DMS114 treated with DMSO at 0.1 percent for 48 hours (cell line): ENCODE results near the gene KRT10.
"Not testable (repeated sequence)": the region's sequence is repeated elsewhere in the genome, so short reads cannot be mapped to it uniquely, and the experiment has no call there.

Source experiments
- DNase-seq: peaks from one replicate; lab custom pipeline; 2025; ENCODE audit not compliant: unreplicated experiment; lab: John Stamatoyannopoulos, UW

Gene KRT10

GRCh38 chr17:40822132-40822812, at the start of gene KRT10:
TSS of gene KRT10 (minus strand) at chr17:40822614. CDS start at chr17:40822585, 29 bp downstream.
- no peak for DNase-seq

GRCh38 chr17:40871316-40871715, 48.9 kb upstream of the KRT10 start:
- no peak for DNase-seq

GRCh38 chr17:40870136-40870535, 47.7 kb upstream of the KRT10 start:
- no peak for DNase-seq

- DNase-seq, result no peak
Observed at GRCh38 chr17:40866838-40867237, 44.4 kb upstream of the KRT10 start, which contains the start of gene KRT12. TSS of gene KRT12 (minus strand) at chr17:40867223. CDS start at chr17:40867186, 37 bp downstream.

- no peak for DNase-seq
Observed at GRCh38 chr17:40864661-40865390, 42.4 kb upstream of the KRT10 start.

- no peak for DNase-seq
Observed at GRCh38 chr17:40862985-40863733, 40.7 kb upstream of the KRT10 start.

- DNase-seq, result no peak
Observed at GRCh38 chr17:40859536-40859935, 37.1 kb upstream of the KRT10 start.

- not testable (repeated sequence) for DNase-seq
Observed at GRCh38 chr17:40858667-40859066, 36.3 kb upstream of the KRT10 start.

- no peak for DNase-seq
Observed at GRCh38 chr17:40857535-40857934, 35.1 kb upstream of the KRT10 start.

- no peak for DNase-seq
Observed at GRCh38 chr17:40854175-40854814, 31.9 kb upstream of the KRT10 start.

GRCh38 chr17:40852364-40852763, 29.9 kb upstream of the KRT10 start:
- DNase-seq, result no peak

- DNase-seq, result no peak
Observed at GRCh38 chr17:40850293-40850972, 28.0 kb upstream of the KRT10 start.

- no peak for DNase-seq
Observed at GRCh38 chr17:40849723-40850122, 27.3 kb upstream of the KRT10 start.

GRCh38 chr17:40848583-40849235, 26.3 kb upstream of the KRT10 start:
- no peak for DNase-seq

- no peak for DNase-seq
Observed at GRCh38 chr17:40846515-40847144, 24.2 kb upstream of the KRT10 start.

GRCh38 chr17:40844671-40845107, 22.3 kb upstream of the KRT10 start:
- DNase-seq, result no peak

- no peak for DNase-seq
Observed at GRCh38 chr17:40843242-40843641, 20.8 kb upstream of the KRT10 start.

GRCh38 chr17:40841246-40841645, 18.8 kb upstream of the KRT10 start:
- no peak for DNase-seq

GRCh38 chr17:40839194-40839593, 16.8 kb upstream of the KRT10 start:
- no peak for DNase-seq

- DNase-seq, result no peak
Observed at GRCh38 chr17:40836020-40836419, 13.6 kb upstream of the KRT10 start.
